ENCODE measurements around the gene STOM. TPM values are rescaled to one million over a fixed set of nuclear protein-coding genes. Genes with fewer than 3 reads are reported as not detected.

Gene STOM
- total and polyA plus RNA-seq, 2 donors from 2014 or later, result 165 to 229 TPM

DNA sequence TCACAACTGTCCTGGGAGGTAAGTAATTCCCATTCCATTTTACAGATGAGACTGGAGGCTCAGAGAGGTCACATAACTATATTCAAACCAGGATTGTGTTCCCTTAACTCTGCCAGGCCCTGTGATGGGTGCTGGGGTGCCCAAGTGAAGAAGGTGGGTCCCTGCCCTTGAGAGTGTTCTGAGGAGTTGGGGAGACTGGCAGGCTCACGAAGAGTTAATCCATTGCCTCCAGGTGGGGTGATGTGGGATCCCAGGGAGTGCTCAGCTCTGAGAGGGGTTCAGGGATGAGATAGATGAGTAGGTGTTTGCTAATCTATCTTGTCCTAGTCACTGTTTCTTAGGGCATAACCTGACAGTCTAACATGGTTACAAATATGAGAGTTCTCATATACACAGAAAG, 65.3 kb downstream of the STOM start:
- FAIRE-seq, result no peak
- peaks cover 3 to 12% (median 7%) of the 10 kb centered on the region in 3 donors for H3K4me1 ChIP-seq (ENCODE audit: control insufficient read depth in 2 of 3, insufficient read depth in 2 of 3, low read depth in 1 of 3, low read length in 3 of 3)
- H3K4me3 ChIP-seq (ENCODE audit: low read length in 3 of 3), result no peak overlapping the region
- H3K9ac ChIP-seq (ENCODE audit: low read length in 3 of 3), result no peak overlapping the region
- DNase-seq, result no peak
- H3K9me3 ChIP-seq (ENCODE audit: control insufficient read depth in 2 of 3, insufficient read depth in 1 of 3, low read length in 3 of 3), result no peaks in the 10 kb centered on the region
- H3K27me3 ChIP-seq (ENCODE audit: control insufficient read depth, insufficient read depth, low read length), result no peaks in the 10 kb centered on the region
- intact Hi-C loops (cut with DNase I), result no loop called here
- no peak overlapping the region for H3K27ac ChIP-seq (ENCODE audit: low read depth in 2 of 2, low read length in 2 of 2)
- peaks cover 0 to 39% (median 33%) of the 10 kb centered on the region in 3 donors for H3K36me3 ChIP-seq (ENCODE audit: control insufficient read depth in 2 of 3, insufficient read depth in 3 of 3, low read length in 3 of 3)
- TF ChIP-seq, protein P1, sequence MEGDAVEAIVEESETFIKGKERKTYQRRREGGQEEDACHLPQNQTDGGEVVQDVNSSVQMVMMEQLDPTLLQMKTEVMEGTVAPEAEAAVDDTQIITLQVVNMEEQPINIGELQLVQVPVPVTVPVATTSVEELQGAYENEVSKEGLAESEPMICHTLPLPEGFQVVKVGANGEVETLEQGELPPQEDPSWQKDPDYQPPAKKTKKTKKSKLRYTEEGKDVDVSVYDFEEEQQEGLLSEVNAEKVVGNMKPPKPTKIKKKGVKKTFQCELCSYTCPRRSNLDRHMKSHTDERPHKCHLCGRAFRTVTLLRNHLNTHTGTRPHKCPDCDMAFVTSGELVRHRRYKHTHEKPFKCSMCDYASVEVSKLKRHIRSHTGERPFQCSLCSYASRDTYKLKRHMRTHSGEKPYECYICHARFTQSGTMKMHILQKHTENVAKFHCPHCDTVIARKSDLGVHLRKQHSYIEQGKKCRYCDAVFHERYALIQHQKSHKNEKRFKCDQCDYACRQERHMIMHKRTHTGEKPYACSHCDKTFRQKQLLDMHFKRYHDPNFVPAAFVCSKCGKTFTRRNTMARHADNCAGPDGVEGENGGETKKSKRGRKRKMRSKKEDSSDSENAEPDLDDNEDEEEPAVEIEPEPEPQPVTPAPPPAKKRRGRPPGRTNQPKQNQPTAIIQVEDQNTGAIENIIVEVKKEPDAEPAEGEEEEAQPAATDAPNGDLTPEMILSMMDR (IDR thresholded peaks at IDR 0.05; ENCODE audit: borderline replicate concordance, extremely low read depth, insufficient read depth), result no peak

DNA sequence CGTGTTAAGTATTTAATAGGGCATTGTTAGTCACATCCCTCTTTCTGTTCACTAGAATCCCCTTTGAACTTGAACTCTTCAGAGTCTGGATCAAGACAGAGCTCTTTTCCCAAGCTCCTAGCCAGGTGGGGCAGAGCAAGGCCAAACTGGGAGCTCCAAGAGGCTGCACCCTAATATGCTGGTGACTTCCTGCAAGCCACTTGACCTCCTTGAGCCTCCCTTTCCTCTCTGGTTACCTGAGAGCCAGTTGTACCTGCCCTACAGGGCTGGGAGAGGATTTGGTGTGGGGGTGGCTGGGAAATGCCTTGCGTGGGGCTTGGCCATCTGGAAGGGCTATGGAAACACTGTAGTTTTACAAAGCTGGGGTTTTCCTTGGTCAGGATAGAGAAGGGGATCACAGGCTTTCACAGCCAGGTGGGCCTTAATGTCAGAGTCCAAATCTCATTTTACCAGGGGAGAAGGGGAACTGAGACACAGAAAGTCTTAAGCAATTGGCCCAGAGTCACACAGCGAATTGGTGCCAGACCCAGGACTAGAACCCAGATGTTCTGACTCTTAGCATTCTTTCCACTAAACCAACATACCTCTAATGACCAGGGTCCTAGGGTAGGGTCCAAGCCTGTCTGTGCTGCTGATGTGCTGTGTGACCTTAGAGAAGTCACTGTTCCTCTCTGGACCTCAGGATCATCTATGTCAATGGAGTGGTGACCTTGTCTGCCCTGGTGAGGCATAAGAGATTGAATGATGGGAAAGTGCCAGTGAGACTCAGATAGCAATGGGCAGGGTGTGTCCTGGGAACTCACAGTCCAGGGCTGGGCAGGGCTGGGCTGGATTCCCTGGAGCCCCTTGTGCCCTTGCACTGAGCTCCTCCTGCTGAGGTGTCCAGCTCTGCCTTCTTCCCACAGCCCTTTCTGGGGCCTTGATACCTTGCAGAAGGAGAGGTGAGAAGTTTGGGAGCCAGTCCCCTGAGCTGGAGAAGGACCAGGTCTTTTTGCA, 66.3 kb downstream of the STOM start:
- no peak for FAIRE-seq
- DNase-seq, result no peak
- TF ChIP-seq, protein P1 (IDR thresholded peaks at IDR 0.05; ENCODE audit: borderline replicate concordance, extremely low read depth, insufficient read depth), result no peak

DNA sequence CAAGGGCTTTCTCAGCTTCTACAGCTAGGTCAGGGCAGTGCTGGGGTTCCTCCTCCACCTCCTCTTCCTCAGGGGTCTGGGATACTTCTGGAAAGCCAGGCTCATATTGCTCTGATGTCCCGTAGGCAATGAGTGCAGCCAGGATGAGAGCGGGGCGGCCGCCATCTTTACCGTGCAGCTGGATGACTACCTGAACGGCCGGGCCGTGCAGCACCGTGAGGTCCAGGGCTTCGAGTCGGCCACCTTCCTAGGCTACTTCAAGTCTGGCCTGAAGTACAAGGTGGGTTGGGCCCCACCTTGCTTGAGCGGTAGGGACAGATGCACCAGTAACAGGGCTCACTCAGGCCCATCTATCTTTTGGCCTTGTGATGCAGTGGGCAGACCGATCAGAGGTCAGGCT, 67.3 kb downstream of the STOM start:
- intact Hi-C loops (cut with DNase I), result no loop called here
- H3K4me1 ChIP-seq (ENCODE audit: control insufficient read depth in 2 of 3, insufficient read depth in 2 of 3, low read depth in 1 of 3, low read length in 3 of 3), result peaks cover 3 to 20% (median 10%) of the 10 kb centered on the region in 3 donors
- H3K27ac ChIP-seq (ENCODE audit: low read depth in 2 of 2, low read length in 2 of 2), result no peak overlapping the region
- no peaks in the 10 kb centered on the region for H3K27me3 ChIP-seq (ENCODE audit: control insufficient read depth, insufficient read depth, low read length)
- TF ChIP-seq, protein P1 (IDR thresholded peaks at IDR 0.05; ENCODE audit: borderline replicate concordance, extremely low read depth, insufficient read depth), result no peak
- FAIRE-seq, result no peak
- H3K9me3 ChIP-seq (ENCODE audit: control insufficient read depth in 2 of 3, insufficient read depth in 1 of 3, low read length in 3 of 3), result no peaks in the 10 kb centered on the region
- H3K4me3 ChIP-seq (ENCODE audit: low read length in 3 of 3), result no peak overlapping the region
- peaks cover 0 to 39% (median 26%) of the 10 kb centered on the region in 3 donors for H3K36me3 ChIP-seq (ENCODE audit: control insufficient read depth in 2 of 3, insufficient read depth in 3 of 3, low read length in 3 of 3)
- peak in 1 of 5 donors; percentile 18 for DNase-seq
- no peak overlapping the region for H3K9ac ChIP-seq (ENCODE audit: low read length in 3 of 3)

More for the DNA sequence above, 66.3 kb downstream of the STOM start:
- Histone ChIP-seq H3K9me3 (ENCODE audit: control insufficient read depth in 2 of 3, insufficient read depth in 1 of 3, low read length in 3 of 3) (no peaks in the 10 kb centered on the region), H3K9ac (ENCODE audit: low read length in 3 of 3) (no peak overlapping the region), H3K4me1 (ENCODE audit: control insufficient read depth in 2 of 3, insufficient read depth in 2 of 3, low read depth in 1 of 3, low read length in 3 of 3) (peaks cover 3 to 12% (median 7%) of the 10 kb centered on the region in 3 donors), H3K27me3 (ENCODE audit: control insufficient read depth, insufficient read depth, low read length) (no peaks in the 10 kb centered on the region), H3K36me3 (ENCODE audit: control insufficient read depth in 2 of 3, insufficient read depth in 3 of 3, low read length in 3 of 3) (peaks cover 0 to 39% (median 33%) of the 10 kb centered on the region in 3 donors), H3K27ac (ENCODE audit: low read depth in 2 of 2, low read length in 2 of 2) (no peak overlapping the region), H3K4me3 (ENCODE audit: low read length in 3 of 3) (no peak overlapping the region)
- intact Hi-C loops (cut with DNase I), result no loop called here
